IPS DF 19.7 (cell line): ENCODE data around the gene CXCL11.
"Not testable (repeated sequence)": the region's sequence is repeated elsewhere in the genome, so short reads cannot be mapped to it uniquely, and the experiment has no call there.

ENCODE experiments used
- DNase-seq: peaks from one replicate; pipeline ENCODE4 v3.0.0-alpha.2; 2013; ENCODE audit warnings: low read depth, low spot score

The CXCL11 gene

DNA sequence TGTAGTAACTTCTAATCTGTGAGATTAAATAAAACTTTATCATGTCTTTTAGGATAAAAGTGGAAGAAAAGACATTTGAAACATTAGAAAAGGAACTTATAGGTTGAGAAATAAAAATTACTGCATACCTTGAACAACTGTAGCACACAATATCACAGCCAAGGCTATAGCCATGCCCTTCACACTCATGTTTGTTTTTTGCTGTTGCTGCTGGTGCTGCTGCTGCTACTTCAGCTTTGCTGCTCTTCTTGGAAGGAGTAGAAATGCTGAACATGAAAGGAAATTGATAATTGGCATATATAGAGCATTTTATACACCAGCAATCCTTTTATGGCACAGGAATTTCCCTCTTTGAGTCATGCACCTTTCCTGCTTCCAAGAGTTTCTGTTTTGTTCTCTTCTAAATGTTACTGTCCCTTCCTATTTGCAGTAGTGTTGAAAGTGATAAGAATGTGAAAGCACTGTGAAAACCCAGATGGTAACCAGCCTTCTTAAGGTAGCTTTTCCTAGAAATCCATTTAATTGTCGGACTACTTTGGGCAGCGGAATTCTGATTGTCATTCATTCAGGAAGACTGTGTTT is at the start of gene CXCL11:
Gene CXCL11 (minus strand): TSS at position 272 of the 582 bp plus-strand sequence. CDS start 83 bp downstream, at position 189.
- no peak for DNase-seq

DNA sequence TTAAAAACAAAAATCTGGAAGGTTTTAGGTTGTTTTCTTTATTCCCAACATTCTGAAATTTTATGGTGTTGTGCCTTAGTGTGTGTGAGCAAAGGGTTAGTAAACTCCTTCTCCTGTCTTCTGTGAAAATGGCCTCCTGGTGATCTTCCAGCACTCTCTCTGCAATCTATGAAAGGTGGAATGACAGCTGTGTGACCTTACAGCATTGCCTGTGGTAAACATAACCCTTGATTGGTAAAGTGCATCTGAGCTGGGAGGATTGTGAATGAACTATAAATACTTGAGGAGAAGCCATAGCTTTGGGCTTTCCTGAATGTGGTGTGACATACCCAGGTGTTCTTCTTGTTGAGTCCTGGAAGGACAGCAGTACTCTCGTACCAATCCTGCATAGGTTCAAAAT is 48.7 kb upstream of the CXCL11 start:
- no peak for DNase-seq

DNA sequence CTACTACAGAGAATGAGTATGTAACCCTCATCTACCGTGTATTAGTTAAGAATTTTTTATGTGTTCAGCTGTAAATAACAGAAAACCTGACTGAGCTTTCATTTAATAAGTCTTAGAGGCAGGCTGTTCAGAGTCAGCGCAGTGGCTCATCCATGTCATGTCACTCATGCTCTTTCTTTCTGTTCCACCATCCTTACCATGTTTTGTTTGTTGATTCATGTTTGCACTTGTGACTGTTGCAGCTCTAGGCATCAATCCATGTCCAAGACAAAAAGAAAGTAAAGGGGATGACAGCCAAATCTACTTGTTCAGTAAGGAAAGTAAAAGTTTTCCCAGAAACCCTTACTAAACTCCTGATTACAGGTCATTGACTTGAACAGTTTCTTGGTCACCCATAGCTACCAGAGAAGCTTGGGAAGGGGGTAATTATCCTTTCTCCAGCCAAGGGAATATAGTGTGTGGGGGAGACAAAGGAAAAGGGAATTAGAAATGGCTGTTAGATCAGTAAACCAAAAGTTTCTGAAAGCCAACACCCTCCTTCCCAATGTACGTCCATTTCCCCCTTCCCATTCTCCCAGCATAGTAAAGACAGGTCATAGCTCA is 47.6 kb upstream of the CXCL11 start:
- no peak for DNase-seq

- DNase-seq: no peak
Measured at GRCh38 chr4:76078033-76078613, 42.3 kb upstream of the CXCL11 start.

GRCh38 chr4:76074993-76075600 is 39.2 kb upstream of the CXCL11 start:
- no peak for DNase-seq

DNA sequence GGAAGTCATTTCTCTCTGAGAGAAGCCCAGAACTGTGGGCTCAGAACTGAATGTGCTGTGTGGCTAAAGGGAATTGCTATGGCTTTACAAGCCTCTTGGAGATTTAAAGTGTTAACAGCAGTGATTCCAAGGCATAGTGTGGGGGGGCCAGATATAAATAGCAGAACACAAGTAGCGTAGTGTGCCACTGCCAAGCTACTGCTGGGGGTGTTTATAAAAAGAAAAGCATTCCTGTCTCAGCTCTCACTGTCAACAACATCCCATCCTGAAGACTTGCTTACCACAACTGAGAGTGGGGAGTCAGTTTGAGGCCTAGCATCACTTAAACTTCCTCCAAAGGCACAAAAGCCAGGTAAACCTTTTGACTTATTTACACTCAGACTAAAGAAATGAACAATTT is 38.6 kb upstream of the CXCL11 start, which contains the start of gene ART3:
Gene ART3 (plus strand): TSS at position 242 of the 400 bp plus-strand sequence. CDS start 1,181 bp downstream, outside the sequence.
- DNase-seq: no peak

DNA sequence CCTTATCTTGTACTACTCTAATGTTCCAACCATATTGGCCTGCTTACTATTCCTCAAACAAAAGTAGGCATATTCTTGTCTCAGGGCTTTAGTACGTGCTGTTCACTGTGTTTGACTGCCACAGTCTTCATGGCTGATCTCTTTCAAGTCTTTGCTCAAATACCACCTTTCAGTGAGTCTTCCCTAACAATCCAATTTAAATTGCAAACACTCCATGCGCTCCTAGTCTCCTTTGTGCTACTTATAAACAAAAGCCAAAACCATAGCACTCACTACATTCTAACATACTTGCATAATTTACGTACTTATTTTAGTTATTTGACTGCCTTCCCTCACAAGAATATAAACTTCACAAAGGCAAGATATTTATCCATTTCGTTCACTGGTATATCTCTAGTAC is 36.9 kb upstream of the CXCL11 start:
- DNase-seq: peak; percentile 64

- peak; percentile 33 for DNase-seq
Measured at GRCh38 chr4:76067652-76068286, 31.9 kb upstream of the CXCL11 start.

DNA sequence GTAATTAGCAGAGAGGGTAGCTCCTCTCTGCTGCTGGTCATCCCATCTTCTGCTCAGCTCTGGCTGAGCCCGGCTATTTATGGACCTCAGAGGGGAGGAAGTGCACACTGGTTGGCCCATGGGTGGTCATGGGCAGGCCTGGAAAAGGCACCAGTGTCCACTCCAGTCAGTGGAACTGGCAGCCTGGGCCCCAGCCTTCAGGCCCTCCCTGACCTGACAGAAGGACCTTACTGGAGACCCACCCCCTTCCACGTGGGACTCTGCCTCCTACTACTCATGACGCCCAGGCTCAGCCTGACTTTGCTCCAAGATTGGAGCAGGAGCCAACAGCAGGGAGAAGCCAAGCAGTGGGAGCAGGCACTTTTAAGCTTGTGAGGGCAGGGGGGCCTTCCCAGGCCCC is 30.7 kb upstream of the CXCL11 start:
- DNase-seq: no peak

- no peak for DNase-seq
Measured at GRCh38 chr4:76061982-76062381, 26.1 kb upstream of the CXCL11 start.

DNA sequence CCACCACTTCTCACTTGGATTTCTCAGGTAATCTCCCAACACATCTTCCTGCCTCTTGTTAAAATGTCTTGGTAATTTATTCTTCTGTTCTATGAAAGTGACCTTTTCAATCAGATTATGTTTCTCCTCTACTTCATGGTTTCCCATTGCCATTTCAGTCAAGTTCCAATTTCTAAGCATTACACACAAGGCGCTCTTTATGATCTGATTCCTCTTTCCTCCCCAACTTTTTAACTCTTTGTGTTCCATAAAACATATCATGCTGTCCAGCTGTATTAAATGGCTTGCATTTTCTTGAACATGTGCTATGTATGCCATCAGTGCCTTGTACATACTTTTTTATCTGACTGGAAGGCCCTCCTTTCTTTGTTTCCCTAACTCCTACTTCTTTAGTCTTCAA is 25.6 kb upstream of the CXCL11 start:
- no peak for DNase-seq

- no peak for DNase-seq
Measured at GRCh38 chr4:76060506-76060905, 24.6 kb upstream of the CXCL11 start.

GRCh38 chr4:76059750-76060149 is 23.9 kb upstream of the CXCL11 start:
- DNase-seq: no peak

- DNase-seq: no peak
Measured at GRCh38 chr4:76058888-76059426, 23.1 kb upstream of the CXCL11 start.

GRCh38 chr4:76058302-76058701 is 22.4 kb upstream of the CXCL11 start:
- DNase-seq: no peak

DNA sequence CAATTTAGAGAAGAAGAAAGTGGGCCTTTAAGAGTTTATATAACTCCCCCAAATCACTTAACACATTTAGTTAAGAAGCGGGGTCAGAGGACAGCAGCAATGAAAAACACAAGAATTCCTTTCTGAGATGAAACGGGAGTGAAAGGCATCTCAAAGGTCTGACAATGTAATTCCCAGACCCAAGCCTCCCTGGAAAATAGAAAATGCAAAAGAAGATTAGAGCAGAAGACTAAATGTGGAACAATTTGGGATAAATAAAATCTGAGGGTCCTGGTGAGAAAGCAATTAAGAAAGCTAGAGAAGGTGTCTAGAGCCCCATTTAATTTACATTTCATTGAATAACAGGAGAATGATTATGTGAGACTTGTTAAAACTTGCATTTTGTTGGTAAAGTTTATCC is 19.6 kb upstream of the CXCL11 start:
- DNase-seq: no peak

GRCh38 chr4:76055016-76055415 is 19.1 kb upstream of the CXCL11 start:
- no peak for DNase-seq

DNA sequence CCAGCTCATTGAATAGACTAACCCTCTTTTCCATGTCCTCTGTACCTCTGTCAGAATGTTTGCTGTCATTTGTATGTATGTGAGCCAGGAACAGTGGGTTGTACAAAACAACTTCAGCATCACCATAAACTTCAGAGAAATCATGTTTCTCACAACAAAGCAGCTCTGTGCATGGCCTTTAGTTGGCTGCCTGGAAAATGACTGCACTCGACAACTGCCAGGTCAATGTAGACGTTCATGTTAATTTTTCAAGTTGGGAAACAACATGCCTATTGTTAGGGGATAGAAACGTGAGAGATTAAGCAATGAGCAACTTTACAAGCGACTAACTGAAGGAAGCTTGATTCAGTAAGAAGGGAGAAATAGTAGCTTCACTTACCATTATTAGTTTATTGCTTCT is 17.9 kb upstream of the CXCL11 start:
- no peak for DNase-seq

GRCh38 chr4:76050560-76051050 is 14.7 kb upstream of the CXCL11 start:
- not testable (repeated sequence) for DNase-seq

- DNase-seq: not testable (repeated sequence)
Measured at GRCh38 chr4:76049860-76050416, 14.1 kb upstream of the CXCL11 start.

GRCh38 chr4:76044686-76045085 is 8.8 kb upstream of the CXCL11 start:
- DNase-seq: not testable (repeated sequence)
